PC-3 (cell line): ENCODE results near the gene OTOP1.

Experiments used
- CTCF ChIP-seq: fragments of 300-600 bp; sonication (generic); conservative IDR thresholded peaks from 2 replicates; pipeline ENCODE4 v1.5.1; 2017; ENCODE audit warnings: antibody characterized with exemption, low read depth, mild to moderate bottlenecking, low read length
- EZH2 ChIP-seq: fragments of 300-600 bp; sonication (generic); IDR thresholded peaks from one replicate; pipeline ENCODE4 v1.6.1; 2017; ENCODE audit warnings: antibody characterized with exemption, mild to moderate bottlenecking, low read length; ENCODE audit not compliant: unreplicated experiment
- EZH2phosphoT487 ChIP-seq: fragments of 300-600 bp; sonication (generic); IDR thresholded peaks from 2 replicates; pipeline ENCODE4 v1.6.1; 2018; ENCODE audit warnings: mild to moderate bottlenecking, antibody characterized with exemption, low read length, borderline replicate concordance

- TF ChIP-seq CTCF (no peak), EZH2 (no peak), EZH2phosphoT487 (no peak)
These were observed 669 bp downstream of the OTOP1 start for GRCh38 chr4:4225915-4226605.
